PC-3 (cell line): ENCODE data around the gene FOLR1. TPM values are rescaled to one million over a fixed set of nuclear protein-coding genes. Genes with fewer than 3 reads are reported as not detected.

Source experiments
- ATAC-seq: fragments of 200-7000 bp; cut with Tn5 transposase; 2 replicates; pipeline ENCODE4 v1.9.1; 2020; ENCODE audit warnings: mild to moderate bottlenecking, moderate library complexity
- BruUV-seq: library from RNA; stranded (reverse); fragments of 400-500 nt; replicated peaks from 2 replicates; lab custom pipeline; 2021; lab: Mats Ljungman, UMichigan
- CTCF ChIA-PET: fragments of 300-600 bp; sonication (Branson Sonifier 250); formaldehyde crosslinking; loops from one replicate; lab custom pipeline; 2022; ENCODE audit warnings: antibody characterized with exemption; lab: Charles Lee
- POLR2A ChIA-PET: fragments of 300-600 bp; sonication (Branson Sonifier 250); formaldehyde crosslinking; loops from one replicate; lab custom pipeline; 2022; ENCODE audit warnings: antibody characterized with exemption; ENCODE audit not compliant: unreplicated experiment; lab: Charles Lee
- DNase-seq: peaks from one replicate; pipeline ENCODE4 v3.0.0-alpha.2; 2015
- H2AFZ ChIP-seq: fragments of 300-600 bp; sonication (generic); 2 replicates; pipeline ENCODE4 v1.6.0; 2016; ENCODE audit warnings: antibody characterized with exemption, low read length
- H3F3A ChIP-seq: fragments of 300-600 bp; sonication (generic); one replicate; pipeline ENCODE4 v1.6.0; 2017; ENCODE audit warnings: antibody characterized with exemption, low read length, control low read depth, mild to moderate bottlenecking; ENCODE audit not compliant: unreplicated experiment
- H3K27ac ChIP-seq: fragments of 300-600 bp; sonication (generic); 2 replicates; pipeline ENCODE4 v1.5.1; 2016; ENCODE audit warnings: mild to moderate bottlenecking, low read length
- H3K27me3 ChIP-seq: fragments of 300-600 bp; sonication (generic); 2 replicates; pipeline ENCODE4 v1.6.1; 2016; ENCODE audit warnings: low read length, mixed read lengths
- H3K36me3 ChIP-seq: fragments of 300-600 bp; sonication (generic); 2 replicates; pipeline ENCODE4 v1.6.1; 2016; ENCODE audit warnings: low read depth, mixed run types, low read length, mixed read lengths
- H3K4me1 ChIP-seq: fragments of 300-600 bp; sonication (generic); 2 replicates; pipeline ENCODE4 v1.5.1; 2016; ENCODE audit warnings: low read length; ENCODE audit not compliant: insufficient read depth
- H3K4me2 ChIP-seq: fragments of 300-600 bp; sonication (generic); 2 replicates; pipeline ENCODE4 v1.6.0; 2016; ENCODE audit warnings: low read length
- H3K4me3 ChIP-seq: fragments of 300-600 bp; sonication (generic); 2 replicates; pipeline ENCODE4 v1.5.1; 2016; ENCODE audit warnings: mild to moderate bottlenecking, low read length, mixed read lengths
- H3K79me2 ChIP-seq: fragments of 300-600 bp; sonication (generic); 2 replicates; pipeline ENCODE4 v1.6.1; 2017; ENCODE audit warnings: low read length, mixed read lengths
- H3K9ac ChIP-seq: fragments of 300-600 bp; sonication (generic); 2 replicates; pipeline ENCODE4 v1.6.0; 2016; ENCODE audit warnings: mild to moderate bottlenecking, low read length
- H3K9me2 ChIP-seq: fragments of 300-600 bp; sonication (generic); replicated peaks from 2 replicates; pipeline ENCODE4 v1.6.1; 2016; ENCODE audit warnings: mixed run types, low read length, mixed read lengths
- H3K9me3 ChIP-seq: fragments of 300-600 bp; sonication (generic); 2 replicates; pipeline ENCODE4 v1.6.1; 2016; ENCODE audit warnings: low read length, mixed read lengths
- H4K20me1 ChIP-seq: fragments of 300-600 bp; sonication (generic); 2 replicates; pipeline ENCODE4 v1.6.1; 2016; ENCODE audit warnings: low read length, mixed read lengths
- CTCF ChIP-seq: fragments of 300-600 bp; sonication (generic); conservative IDR thresholded peaks from 2 replicates; pipeline ENCODE4 v1.5.1; 2017; ENCODE audit warnings: antibody characterized with exemption, low read depth, mild to moderate bottlenecking, low read length
- EZH2 ChIP-seq: fragments of 300-600 bp; sonication (generic); IDR thresholded peaks from one replicate; pipeline ENCODE4 v1.6.1; 2017; ENCODE audit warnings: antibody characterized with exemption, mild to moderate bottlenecking, low read length; ENCODE audit not compliant: unreplicated experiment
- EZH2phosphoT487 ChIP-seq: fragments of 300-600 bp; sonication (generic); IDR thresholded peaks from 2 replicates; pipeline ENCODE4 v1.6.1; 2018; ENCODE audit warnings: mild to moderate bottlenecking, antibody characterized with exemption, low read length, borderline replicate concordance
- intact Hi-C: fragments of 100-400 bp; cut with micrococcal nuclease; formaldehyde crosslinking; loops from 2 replicates; pipeline ENCODE4 v1.9.0; 2023
- total RNA-seq: library from RNA; depleted of rRNA; stranded (reverse); fragments of >200 nt; gene quantifications from 2 replicates; pipeline ENCODE4 v1.2.3, GENCODE V29; 2014; rRNA removed

Gene FOLR1
- total RNA-seq, 1 experiment from 2014 or later: 0.36 TPM

GRCh38 chr11:72244361-72245262, 52.7 kb downstream of the FOLR1 start:
- Histone ChIP-seq H3K27ac (no peak overlapping the region), H4K20me1 (no peaks in the 10 kb centered on the region), H3K4me1 (peaks cover 5% of the 10 kb centered on the region), H3K27me3 (peaks cover 23% of the 10 kb centered on the region), H2AFZ (no peak overlapping the region), H3K9ac (no peak overlapping the region), H3F3A (no peaks in the 10 kb centered on the region), H3K9me3 (no peaks in the 10 kb centered on the region), H3K79me2 (no peaks in the 10 kb centered on the region), H3K9me2 (no peaks in the 10 kb centered on the region), H3K4me3 (no peak overlapping the region), H3K4me2 (no peak overlapping the region), H3K36me3 (no peaks in the 10 kb centered on the region)
- TF ChIP-seq EZH2phosphoT487 (no peak), CTCF (no peak), EZH2 (no peak)
- CTCF ChIA-PET: no interaction called here
- no TSS peak for BruUV-seq
- DNase-seq (no peak), ATAC-seq (no peak)
- intact Hi-C loops: no loop called here
- POLR2A ChIA-PET: no interaction called here

GRCh38 chr11:72245263-72245816, 53.4 kb downstream of the FOLR1 start:
- CTCF ChIA-PET: no interaction called here

More at GRCh38 chr11:72245263-72245816, 53.4 kb downstream of the FOLR1 start:
- intact Hi-C loops: no loop called here
- Histone ChIP-seq H3K27me3 (peaks cover 19% of the 10 kb centered on the region), H3F3A (no peaks in the 10 kb centered on the region), H3K79me2 (no peaks in the 10 kb centered on the region), H3K4me2 (no peak overlapping the region), H3K9me3 (no peaks in the 10 kb centered on the region), H3K27ac (no peak overlapping the region), H3K9me2 (no peaks in the 10 kb centered on the region), H3K36me3 (no peaks in the 10 kb centered on the region), H2AFZ (no peak overlapping the region), H4K20me1 (no peaks in the 10 kb centered on the region), H3K4me1 (no peaks in the 10 kb centered on the region), H3K4me3 (no peak overlapping the region), H3K9ac (no peak overlapping the region)
- DNase-seq (no peak), ATAC-seq (no peak)
- BruUV-seq: no TSS peak
- TF ChIP-seq CTCF: no peak
- TF ChIP-seq EZH2phosphoT487: no peak
- no peak for TF ChIP-seq EZH2
- POLR2A ChIA-PET: no interaction called here

Other genes with a start within 250 kb of the FOLR1 start
- 6.5 and 7.2 TPM in 2 replicates for gene IL18BP, start 193.2 kb upstream of the FOLR1 start, total RNA-seq
- gene NUMA1, start 111.6 kb upstream of the FOLR1 start, total RNA-seq: 145 and 202 TPM in 2 replicates
- 5.8 and 6.6 TPM in 2 replicates for gene LRRC51, start 111.3 kb upstream of the FOLR1 start, total RNA-seq
- gene LAMTOR1, start 88.8 kb upstream of the FOLR1 start, total RNA-seq: 160 and 169 TPM in 2 replicates
- not detected in 2 replicates for gene TOMT, start 86.2 kb upstream of the FOLR1 start, total RNA-seq
- gene ANAPC15, start 79.4 kb upstream of the FOLR1 start, total RNA-seq: 65.4 and 68.8 TPM in 2 replicates
- gene FOLR3, start 56.4 kb upstream of the FOLR1 start, total RNA-seq: not detected in 2 replicates
- gene FOLR2, start 24.7 kb downstream of the FOLR1 start, total RNA-seq: not detected in 2 replicates
- 100 and 121 TPM in 2 replicates for gene INPPL1, start 32.6 kb downstream of the FOLR1 start, total RNA-seq
- gene PHOX2A, start 52.0 kb downstream of the FOLR1 start, total RNA-seq: not detected in 2 replicates
- 83.0 and 107 TPM in 2 replicates for gene CLPB, start 242.4 kb downstream of the FOLR1 start, total RNA-seq